HG02642 (cell line): Measurements from ENCODE around the gene C2orf81.

Experiments used
- ATAC-seq: cut with Tn5 transposase; IDR thresholded peaks from one replicate; pipeline ENCODE4 v1.9.1; 2021; ENCODE audit warnings: mild to moderate bottlenecking; ENCODE audit not compliant: unreplicated experiment, poor library complexity

Gene C2orf81

GRCh38 chr2:74393525-74393924 is 27.9 kb downstream of the C2orf81 start:
- no peak for ATAC-seq

- ATAC-seq = no peak
Measured at GRCh38 chr2:74392449-74392743, 29.0 kb downstream of the C2orf81 start.

DNA sequence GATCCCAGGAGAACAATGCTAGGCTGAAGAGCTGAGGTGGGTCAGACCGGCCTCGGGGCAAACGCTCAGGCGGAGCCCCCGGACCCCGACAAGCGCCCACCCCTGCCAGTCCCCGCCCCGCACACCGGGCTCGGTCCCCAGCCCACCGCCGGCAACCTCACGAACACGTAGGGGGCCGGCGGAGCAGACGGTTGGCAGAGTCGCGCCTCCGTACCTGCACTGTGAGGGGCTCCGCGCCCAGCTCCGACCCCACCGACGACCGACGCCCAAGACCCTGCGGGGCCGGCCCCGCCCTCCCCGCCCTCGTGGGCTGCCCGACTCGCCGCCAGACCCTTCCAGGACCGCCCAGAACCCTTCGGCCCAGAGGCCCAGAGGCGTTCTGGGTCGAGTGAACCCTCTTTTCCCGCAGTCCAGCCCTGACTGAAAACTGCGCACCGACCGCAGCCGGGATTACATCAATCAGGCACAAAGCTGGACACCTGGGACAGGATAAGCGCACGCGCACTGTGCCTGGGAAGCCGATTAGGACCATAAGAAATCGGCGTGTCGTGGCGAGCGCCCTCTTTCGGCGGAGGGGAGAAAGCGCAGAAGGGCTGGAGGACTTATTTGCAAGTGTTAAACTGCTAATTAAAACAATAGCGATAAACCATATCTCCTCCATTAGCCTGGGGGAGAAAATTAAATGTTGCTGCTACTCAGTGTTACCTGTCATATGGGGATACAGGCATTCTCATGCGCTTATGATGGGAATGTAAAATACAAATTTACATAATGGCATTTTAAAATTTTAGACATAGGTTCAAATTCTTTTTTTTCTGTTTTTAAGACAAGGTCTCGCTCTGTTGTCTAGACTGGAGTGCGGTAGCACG is 29.6 kb downstream of the C2orf81 start:
- peak; percentile 80 for ATAC-seq

DNA sequence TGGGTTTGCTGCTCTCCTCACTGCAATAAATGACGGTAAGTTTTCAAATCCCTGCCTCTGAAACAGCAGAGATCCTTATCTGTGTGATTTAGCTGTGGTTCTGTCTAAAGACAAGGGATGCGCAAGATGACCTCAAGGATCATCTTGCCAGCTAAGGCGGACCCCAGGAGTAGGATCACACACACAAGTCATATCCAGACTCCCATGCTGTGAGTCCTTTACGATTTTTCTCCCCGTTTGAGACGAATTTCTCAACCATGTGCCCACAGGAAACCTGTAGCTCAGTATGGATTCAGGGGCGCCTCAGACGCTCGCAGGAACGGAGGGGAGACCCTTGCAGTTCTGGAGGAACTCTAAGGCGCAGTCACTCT is 30.2 kb downstream of the C2orf81 start:
- no peak for ATAC-seq

GRCh38 chr2:74390606-74391005 is 30.8 kb downstream of the C2orf81 start:
- no peak for ATAC-seq

DNA sequence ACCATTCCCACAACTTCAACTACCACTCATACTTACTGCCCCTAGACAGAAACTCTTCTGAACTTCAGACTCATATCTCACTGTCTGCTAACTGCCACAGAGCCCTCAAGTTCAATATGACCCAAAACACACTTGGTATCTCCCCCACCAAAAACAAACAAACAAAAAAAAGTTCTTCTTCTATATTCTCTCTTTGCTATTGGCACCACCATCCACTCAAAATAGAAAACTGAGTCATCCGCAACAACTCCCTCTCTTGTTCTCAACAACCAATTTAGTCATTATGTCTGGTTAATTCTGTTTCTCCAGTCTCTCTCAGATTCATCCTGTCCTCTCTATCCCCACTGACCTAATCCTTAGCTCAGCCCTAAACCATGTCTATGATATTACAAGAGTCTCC is 34.1 kb downstream of the C2orf81 start:
- ATAC-seq = no peak

- ATAC-seq = no peak
Measured at GRCh38 chr2:74385396-74385795, 36.0 kb downstream of the C2orf81 start.

- ATAC-seq = no peak
Measured at GRCh38 chr2:74384051-74384450, 37.4 kb downstream of the C2orf81 start.

DNA sequence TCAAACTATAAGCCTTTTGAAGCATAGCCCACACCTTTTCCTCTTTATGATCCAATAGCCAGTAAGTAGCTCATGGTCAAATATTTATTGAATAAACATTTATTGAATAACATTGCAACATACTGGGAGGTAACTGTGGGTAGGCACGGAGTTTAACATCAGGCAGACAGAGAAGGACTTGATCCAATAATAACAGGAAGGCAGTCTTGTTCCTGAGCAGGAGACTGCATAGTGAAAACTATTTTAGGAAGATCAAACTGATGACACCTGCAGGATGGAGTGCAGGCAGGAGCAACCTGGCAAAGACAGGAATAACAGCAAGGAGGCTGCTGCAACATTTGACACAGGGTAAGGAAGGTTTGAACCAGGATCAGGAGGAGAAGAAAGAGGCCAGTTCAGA is 38.2 kb downstream of the C2orf81 start:
- ATAC-seq = no peak

DNA sequence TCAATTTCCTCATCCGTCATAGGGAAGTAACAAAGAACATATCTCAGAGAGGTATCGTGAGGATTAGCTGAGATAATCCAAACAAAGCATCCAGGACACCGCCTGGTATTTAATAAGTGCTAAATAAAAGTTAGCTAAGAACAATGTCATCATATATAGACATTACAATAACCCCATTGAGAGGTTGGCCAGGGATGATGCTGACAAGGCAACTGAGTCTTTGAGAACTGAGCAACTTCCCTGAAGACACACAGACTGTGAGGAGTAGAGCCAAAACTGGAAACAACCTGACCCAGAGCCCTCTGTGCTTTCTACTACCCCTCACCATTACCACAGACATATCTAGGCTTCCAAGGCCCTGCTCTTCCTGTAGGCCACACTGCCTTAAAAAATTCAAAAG is 39.7 kb downstream of the C2orf81 start:
- ATAC-seq = no peak

DNA sequence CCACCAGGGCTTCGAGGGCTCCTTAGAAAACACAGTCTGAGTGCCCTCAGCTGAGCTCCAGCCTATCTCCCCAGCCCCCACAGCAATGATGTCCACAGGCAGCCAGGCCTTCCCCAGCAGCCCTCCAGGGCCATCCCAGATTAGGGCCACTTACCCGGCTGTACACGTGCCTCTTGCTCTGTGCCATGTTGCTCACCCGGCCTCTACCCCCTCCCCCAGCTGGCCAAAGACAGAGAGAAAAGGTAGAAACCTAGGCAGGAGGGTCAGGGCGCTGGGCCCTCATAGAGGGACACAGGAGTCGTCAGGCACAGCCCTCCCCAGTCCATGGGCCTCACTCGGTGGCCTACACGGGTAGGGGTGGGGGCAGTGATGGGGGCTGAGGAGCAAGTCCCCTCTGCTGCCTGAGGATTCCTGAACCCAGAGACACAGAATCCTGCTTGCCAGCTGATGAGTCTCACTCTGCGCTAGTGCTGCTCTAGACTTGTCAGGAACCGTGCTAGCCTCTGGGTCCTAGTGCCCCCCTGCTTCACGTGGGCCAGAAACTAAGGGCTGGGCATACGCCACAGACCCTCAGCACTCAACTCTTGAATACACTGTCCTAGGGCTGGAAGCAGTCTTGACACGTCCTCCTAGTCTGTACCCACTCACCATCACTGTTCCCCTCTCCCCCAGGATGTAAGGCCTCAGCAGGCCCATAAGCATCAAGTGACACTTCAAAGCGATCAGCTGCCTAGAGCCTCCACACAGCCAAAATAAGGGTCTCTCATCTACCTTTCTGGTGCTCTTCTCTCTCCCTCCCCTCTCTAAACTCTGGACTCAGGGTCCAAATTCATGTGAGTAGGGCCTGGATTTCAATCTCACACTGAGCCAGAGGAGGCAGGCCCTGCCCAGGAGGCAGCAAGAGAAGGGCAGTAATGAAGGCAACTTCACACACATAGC is 41.3 kb downstream of the C2orf81 start, which contains the start of gene DCTN1:
Gene DCTN1, minus strand, starts transcription at position 461 of the 939 bp plus-strand sequence. Its CDS starts 274 bp downstream, at position 187.
- ATAC-seq = no peak

GRCh38 chr2:74378007-74378406 is 43.4 kb downstream of the C2orf81 start:
- ATAC-seq = no peak

DNA sequence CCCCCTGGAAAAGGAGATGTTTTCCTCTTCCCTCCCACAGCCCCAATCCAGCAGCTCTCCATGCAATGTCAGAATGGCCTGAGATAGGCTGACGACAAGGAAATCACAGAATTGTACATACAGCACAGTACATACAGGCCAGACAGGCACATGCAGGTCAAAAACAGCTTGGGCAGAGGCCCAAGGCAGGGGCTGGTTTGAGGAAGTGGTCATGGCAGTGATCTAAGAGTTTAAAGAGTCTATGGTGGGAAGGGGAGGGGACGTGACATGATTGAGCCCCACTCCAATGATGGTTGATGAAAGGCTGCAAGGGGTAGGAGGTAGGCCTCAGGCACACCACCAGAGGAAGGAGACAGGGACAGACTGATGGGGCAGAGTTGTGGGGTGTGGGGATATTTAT is 45.6 kb downstream of the C2orf81 start:
- ATAC-seq = no peak

GRCh38 chr2:74374509-74375205 is 46.8 kb downstream of the C2orf81 start:
- ATAC-seq = no peak

DNA sequence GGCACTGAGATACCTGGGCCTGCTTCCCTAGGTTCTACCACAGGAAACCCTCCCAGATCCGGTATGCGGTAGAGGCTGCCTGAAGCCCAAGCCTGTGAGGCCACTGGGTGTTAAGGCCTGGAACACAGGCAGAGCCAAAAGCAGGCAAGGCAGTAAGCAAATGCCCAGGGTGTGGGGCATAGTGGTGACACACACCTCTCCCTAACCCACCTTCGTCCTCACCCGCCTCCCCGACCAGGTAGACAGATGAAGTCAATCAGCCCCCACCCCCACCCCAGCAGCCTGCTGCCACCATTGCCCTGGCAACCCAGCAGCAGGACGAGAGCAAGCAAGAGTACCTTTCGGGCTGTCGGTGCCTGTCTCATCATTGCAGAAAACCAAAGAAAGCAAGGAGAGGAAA is 47.4 kb downstream of the C2orf81 start:
- ATAC-seq = no peak

DNA sequence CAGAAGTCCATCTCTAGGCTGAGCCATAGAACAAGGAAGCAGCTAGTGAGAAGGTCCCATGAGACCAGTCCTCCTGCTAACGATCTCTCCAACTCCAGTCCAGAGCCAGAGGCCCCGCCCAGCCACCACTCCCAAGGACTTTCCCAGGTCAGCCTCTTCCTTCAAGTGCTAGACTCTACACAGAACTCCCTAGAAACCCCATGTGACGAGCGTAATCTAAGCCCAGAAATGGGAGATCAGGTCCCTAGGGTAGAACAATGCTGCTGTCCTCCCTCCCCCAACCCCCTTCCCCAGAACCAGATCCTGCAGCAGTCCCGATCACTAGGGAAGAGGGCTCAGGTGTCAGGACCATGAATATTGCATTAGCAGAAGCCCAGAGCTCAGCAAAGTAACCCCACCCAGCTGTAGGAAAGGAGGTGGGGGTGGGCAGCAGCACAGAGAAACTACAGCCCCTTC is 48.2 kb downstream of the C2orf81 start:
- no peak for ATAC-seq

GRCh38 chr2:74372674-74373073 is 48.7 kb downstream of the C2orf81 start:
- ATAC-seq = no peak

DNA sequence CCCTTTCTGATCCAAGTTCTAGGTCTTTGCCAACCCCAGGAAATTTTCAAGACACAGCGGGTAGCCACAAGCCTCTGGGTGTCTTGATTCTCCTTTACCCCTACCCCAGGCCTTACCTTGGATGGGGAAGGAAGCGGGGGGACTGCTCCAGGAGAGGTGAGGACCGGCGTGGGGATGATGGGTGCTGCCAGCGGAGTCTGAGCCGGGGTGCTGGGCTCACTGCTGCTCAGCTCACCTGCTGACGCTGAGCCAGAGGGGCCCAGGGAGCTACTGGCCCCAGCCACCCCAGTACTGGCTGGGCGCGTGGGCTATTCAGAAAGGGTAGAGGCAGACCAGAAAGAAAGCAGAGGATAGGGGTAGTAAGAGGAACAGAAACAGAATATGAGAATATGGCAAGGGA is 50.0 kb downstream of the C2orf81 start:
- ATAC-seq = no peak

DNA sequence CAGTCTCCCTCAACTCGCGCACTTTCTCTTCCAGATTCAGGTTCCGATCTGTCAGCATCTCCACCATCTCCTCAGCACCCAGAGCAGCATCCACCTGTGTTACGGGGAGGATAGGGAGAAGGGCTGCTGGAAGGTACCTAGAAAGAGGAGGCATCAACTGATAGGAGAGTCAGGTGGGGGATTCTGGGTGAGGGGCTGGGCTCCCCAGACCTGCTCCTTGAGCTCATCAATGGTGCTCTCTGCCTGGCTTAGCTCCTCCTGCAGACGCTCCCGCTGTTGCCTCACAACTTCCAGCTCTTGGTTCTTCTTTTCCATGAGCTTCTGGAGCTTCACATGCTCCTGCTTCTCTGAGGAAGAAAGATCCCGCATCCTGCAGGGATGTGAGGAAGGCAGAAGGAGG is 51.4 kb downstream of the C2orf81 start:
- ATAC-seq = no peak

GRCh38 chr2:74368499-74368898 is 52.9 kb downstream of the C2orf81 start:
- no peak for ATAC-seq

DNA sequence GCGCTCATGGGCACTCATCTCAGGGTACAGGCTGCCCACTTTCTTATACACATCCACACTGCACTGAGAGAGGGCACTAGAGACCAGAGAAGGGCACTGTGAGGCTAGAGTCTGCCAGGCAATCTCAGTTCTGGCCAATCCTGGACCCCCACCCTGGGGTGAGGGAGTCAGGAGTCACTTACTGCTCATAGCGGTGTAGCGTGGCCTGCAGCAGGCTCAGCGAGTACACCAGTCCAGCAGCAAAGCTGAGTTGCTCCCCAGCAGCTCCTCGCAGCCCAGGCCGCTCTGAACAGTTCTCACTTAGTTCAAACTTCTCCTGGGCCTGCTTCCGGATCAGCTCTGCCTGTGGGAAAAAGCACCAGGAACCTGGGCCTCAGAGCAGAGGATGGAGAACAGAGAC is 53.6 kb downstream of the C2orf81 start:
- ATAC-seq = no peak
